ENCODE data around the gene DSCAM. TPM values are rescaled to one million over a fixed set of nuclear protein-coding genes. Genes with fewer than 3 reads are reported as not detected.

DSCAM gene
- total and polyA plus RNA-seq, 8 donors = 0.37 TPM; not detected in 7

DNA sequence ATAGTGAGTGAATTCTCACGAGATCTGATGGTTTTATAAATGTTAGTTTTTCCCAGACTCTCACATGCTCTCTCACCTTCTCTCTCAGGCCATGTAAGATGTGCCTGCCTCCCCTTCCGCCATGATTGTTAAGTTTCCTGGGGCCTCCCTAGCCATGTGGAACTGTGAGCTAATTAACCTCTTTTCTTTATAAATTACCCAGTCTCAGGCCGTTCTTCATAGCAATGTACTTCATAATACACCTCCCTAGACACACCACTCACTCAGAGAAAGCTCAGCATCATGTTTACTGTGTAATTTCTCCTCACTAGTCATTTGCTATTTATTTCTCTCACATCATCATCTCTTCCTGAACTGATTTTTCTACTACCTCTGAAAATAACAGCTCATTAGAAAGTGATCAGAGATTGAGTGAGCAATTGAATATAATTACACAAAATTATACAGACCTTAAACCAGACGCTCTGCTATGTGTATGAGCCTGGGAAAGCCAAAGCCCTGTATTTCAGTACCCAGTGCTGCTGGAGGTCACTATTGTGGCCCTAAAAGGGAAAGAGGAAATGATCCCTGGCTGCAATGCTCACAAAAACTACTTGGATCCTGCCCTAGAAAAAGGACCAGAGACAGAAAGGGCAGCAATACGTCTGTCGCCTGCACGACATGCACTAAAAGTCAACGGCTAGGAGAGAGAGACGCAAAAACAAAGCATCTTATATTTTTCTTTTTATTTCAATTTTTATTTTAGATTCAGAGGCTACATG, 284.5 kb downstream of the DSCAM start:
- Histone ChIP-seq H3K4me1 (no peaks in the 10 kb centered on the region), H3K27me3 (no peaks in the 10 kb centered on the region), H3K9me3 (no peaks in the 10 kb centered on the region), H3K27ac (no peak overlapping the region), H3K36me3 (no peaks in the 10 kb centered on the region), H3K4me3 (no peak overlapping the region)
- no peak for DNase-seq
- TF ChIP-seq, protein P1, sequence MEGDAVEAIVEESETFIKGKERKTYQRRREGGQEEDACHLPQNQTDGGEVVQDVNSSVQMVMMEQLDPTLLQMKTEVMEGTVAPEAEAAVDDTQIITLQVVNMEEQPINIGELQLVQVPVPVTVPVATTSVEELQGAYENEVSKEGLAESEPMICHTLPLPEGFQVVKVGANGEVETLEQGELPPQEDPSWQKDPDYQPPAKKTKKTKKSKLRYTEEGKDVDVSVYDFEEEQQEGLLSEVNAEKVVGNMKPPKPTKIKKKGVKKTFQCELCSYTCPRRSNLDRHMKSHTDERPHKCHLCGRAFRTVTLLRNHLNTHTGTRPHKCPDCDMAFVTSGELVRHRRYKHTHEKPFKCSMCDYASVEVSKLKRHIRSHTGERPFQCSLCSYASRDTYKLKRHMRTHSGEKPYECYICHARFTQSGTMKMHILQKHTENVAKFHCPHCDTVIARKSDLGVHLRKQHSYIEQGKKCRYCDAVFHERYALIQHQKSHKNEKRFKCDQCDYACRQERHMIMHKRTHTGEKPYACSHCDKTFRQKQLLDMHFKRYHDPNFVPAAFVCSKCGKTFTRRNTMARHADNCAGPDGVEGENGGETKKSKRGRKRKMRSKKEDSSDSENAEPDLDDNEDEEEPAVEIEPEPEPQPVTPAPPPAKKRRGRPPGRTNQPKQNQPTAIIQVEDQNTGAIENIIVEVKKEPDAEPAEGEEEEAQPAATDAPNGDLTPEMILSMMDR (IDR thresholded peaks at IDR 0.05) = no peak
- TF ChIP-seq POLR2AphosphoS5 (IDR thresholded peaks at IDR 0.05) = no peak
- no peak for TF ChIP-seq EP300 (IDR thresholded peaks at IDR 0.05)
- no peak for TF ChIP-seq POLR2A (IDR thresholded peaks at IDR 0.05)
- intact Hi-C loops (cut with DNase I; ENCODE audit: low total_unique reads) = no loop called here
- 69 to 80% (median 75%) methylated on average over 9 of the region's 9 CpGs for WGBS, 5 donors

DNA sequence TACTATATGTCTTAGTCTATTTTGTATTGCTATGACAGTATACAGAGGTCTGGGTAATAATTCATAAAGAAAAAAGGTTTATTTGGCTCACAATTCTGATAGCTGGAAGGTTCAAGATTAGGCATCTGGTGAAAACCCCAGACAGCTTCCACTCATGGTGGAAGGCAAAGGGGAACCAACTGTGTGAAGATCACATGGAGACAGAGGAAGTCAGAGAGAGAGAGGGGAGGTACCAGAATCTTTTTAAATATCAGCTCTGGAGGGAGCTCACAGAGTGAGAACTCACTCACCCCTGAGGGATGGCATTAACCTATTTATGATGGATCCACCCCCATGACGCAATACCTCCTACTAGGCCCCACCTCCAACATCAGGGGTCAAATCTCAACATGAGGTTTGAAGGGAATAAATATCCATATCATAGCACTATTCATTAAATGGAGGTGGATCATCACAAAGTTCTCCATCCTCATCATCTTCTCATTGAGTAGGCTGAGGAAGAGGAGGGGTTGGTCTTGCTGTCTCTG, 290.5 kb downstream of the DSCAM start:
- Histone ChIP-seq H3K9me3 (no peaks in the 10 kb centered on the region), H3K27me3 (no peaks in the 10 kb centered on the region), H3K27ac (no peak overlapping the region), H3K4me1 (no peaks in the 10 kb centered on the region), H3K4me3 (no peak overlapping the region), H3K36me3 (no peaks in the 10 kb centered on the region)
- DNase-seq = no peak
- TF ChIP-seq EP300 (IDR thresholded peaks at IDR 0.05) = no peak
- no peak for TF ChIP-seq POLR2A (IDR thresholded peaks at IDR 0.05)
- TF ChIP-seq, protein P1 (IDR thresholded peaks at IDR 0.05) = no peak
- TF ChIP-seq POLR2AphosphoS5 (IDR thresholded peaks at IDR 0.05) = no peak
- WGBS, 5 donors = 0 to 88% (median 29%) methylated on average over 1 of the region's 1 CpG
- intact Hi-C loops (cut with DNase I; ENCODE audit: low total_unique reads) = no loop called here

DNA sequence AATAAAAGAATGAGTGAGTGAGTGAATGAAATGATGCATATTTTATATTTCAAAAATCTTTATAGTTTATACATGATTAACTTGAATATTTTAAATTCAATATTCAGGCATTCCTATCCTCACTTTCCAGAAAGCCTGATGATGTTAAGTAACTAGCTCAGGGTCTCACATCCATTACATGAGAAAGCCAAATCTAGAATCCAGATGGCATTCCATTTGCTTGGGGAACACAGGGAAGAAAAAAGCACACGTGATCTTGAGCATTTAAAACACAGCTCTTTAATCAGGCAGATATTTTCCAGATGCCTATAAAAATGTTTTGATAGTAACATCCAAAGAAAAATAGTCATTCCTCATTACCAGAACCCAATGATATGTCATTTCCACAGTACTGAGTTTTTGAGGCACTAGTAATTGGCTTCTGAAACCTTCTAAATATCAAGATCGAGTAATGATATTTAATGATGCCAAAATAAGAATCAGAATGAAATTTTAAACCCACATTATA, 291.9 kb downstream of the DSCAM start:
- Histone ChIP-seq H3K36me3 (no peaks in the 10 kb centered on the region), H3K27me3 (no peaks in the 10 kb centered on the region), H3K4me1 (no peaks in the 10 kb centered on the region), H3K9me3 (no peaks in the 10 kb centered on the region), H3K27ac (no peak overlapping the region), H3K4me3 (no peak overlapping the region)
- intact Hi-C loops (cut with DNase I; ENCODE audit: low total_unique reads) = no loop called here
- no peak for TF ChIP-seq POLR2AphosphoS5 (IDR thresholded peaks at IDR 0.05)
- TF ChIP-seq POLR2A (IDR thresholded peaks at IDR 0.05) = no peak
- no peak for TF ChIP-seq EP300 (IDR thresholded peaks at IDR 0.05)
- TF ChIP-seq, protein P1 (IDR thresholded peaks at IDR 0.05) = no peak
- DNase-seq = peak in 1 of 2 donors; percentile 23
- 58 to 82% (median 74%) methylated on average over 2 of the region's 2 CpGs for WGBS, 5 donors

DNA sequence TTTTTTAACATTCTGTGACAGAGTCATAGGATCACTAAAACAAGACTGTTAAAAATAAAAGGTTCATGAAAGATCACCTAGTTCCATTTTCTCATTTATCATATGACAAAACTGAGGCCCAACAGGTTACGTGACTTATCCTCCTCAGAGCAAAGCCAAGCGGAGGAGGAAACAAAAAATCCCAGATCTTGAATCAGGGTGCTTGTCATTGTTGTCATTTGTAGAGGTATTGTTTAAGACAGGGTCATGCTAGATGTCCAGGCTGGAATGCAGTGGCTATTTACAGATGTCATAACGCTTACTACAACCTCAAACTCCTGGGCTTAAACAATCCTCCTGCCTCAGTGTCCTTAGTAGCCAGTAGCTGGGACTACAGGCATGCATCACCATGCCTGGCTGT, 293.2 kb downstream of the DSCAM start:
- Histone ChIP-seq H3K27ac (no peak overlapping the region), H3K4me1 (no peaks in the 10 kb centered on the region), H3K27me3 (no peaks in the 10 kb centered on the region), H3K36me3 (no peaks in the 10 kb centered on the region), H3K4me3 (no peak overlapping the region), H3K9me3 (no peaks in the 10 kb centered on the region)
- no peak for DNase-seq
- 76 to 86% (median 79%) methylated on average over 3 of the region's 3 CpGs for WGBS, 5 donors
- intact Hi-C loops (cut with DNase I; ENCODE audit: low total_unique reads) = no loop called here
- TF ChIP-seq EP300 (IDR thresholded peaks at IDR 0.05) (no peak), POLR2AphosphoS5 (IDR thresholded peaks at IDR 0.05) (no peak), POLR2A (IDR thresholded peaks at IDR 0.05) (no peak)
- TF ChIP-seq, protein P1 (IDR thresholded peaks at IDR 0.05) = no peak
